SU-DHL-6 (cell line): ENCODE results near the gene PYROXD2.

Source experiments
- CTCF ChIP-seq: fragments of 200-600 bp; sonication (generic); IDR thresholded peaks from one replicate; pipeline ENCODE4 v1.5.1; 2017; ENCODE audit warnings: antibody characterized with exemption, mild to moderate bottlenecking, low read length, moderate library complexity; ENCODE audit not compliant: insufficient read depth, poor library complexity, severe bottlenecking
- EZH2phosphoT487 ChIP-seq: fragments of 200-600 bp; sonication (generic), shearing (Covaris generic); conservative IDR thresholded peaks from 2 replicates; pipeline ENCODE4 v1.6.1; 2018; ENCODE audit warnings: mild to moderate bottlenecking, antibody characterized with exemption, low read length, moderate library complexity, mixed read lengths

GRCh38 chr10:98374217-98374985 is 40.6 kb downstream of the PYROXD2 start:
- TF ChIP-seq CTCF (no peak), EZH2phosphoT487 (no peak)
